ENCODE measurements around the gene FANCC.

FANCC gene

DNA sequence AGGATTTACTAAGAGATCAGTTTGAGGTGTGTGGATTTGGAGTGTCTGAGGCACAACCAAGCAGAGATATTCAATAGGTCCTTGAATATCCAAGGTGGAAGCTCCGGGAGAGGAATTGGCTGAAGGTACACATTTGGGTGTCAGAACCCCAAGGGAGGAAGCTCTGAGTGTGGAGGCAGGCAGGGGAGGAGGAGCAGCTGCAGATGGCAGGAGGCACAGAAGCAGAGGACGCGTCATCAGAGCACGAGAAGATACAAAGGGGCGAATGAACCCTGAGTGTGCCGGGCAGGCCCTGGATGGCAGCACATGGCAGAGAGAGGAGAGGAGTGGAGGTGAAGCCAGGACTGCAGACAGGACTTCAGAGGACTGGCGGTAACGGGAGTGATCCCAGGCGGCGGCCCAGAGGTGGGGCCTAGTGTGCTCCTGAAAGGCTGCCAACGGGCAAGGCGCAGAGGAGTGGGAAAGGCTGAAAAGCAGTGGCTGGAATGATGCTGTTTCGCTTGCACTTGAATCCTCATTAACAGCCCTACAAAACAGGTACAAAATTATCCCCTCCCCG is 179.8 kb downstream of the FANCC start:
- POLR2A ChIA-PET, result no interaction called here
- TF ChIP-seq NFRKB (IDR thresholded peaks at IDR 0.05) (no peak), HDGF (IDR thresholded peaks at IDR 0.05; ENCODE audit: borderline replicate concordance) (no peak), SUZ12 (IDR thresholded peaks at IDR 0.05) (no peak), FOXA1 (IDR thresholded peaks at IDR 0.05) (no peak), L3MBTL2 (conservative IDR thresholded peaks at IDR 0.05) (no peak), SP1 (IDR thresholded peaks at IDR 0.05) (no peak)
- TF ChIP-seq, protein P1, sequence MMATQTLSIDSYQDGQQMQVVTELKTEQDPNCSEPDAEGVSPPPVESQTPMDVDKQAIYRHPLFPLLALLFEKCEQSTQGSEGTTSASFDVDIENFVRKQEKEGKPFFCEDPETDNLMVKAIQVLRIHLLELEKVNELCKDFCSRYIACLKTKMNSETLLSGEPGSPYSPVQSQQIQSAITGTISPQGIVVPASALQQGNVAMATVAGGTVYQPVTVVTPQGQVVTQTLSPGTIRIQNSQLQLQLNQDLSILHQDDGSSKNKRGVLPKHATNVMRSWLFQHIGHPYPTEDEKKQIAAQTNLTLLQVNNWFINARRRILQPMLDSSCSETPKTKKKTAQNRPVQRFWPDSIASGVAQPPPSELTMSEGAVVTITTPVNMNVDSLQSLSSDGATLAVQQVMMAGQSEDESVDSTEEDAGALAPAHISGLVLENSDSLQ (IDR thresholded peaks at IDR 0.05), result no peak
- CTCF ChIA-PET, result interaction anchor here (1.0 kb wide), 1 partner anchor 10 kb away, joined by 3 read pairs; no protein-coding TSS in a partner anchor
- no peak for DNase-seq (ENCODE audit: extremely low spot score)

GRCh38 chr9:95135756-95136155 is 181.8 kb downstream of the FANCC start:
- ChIA-PET CTCF (no interaction called here), POLR2A (no interaction called here)

GRCh38 chr9:95134457-95134881 is 183.0 kb downstream of the FANCC start:
- ChIA-PET CTCF (no interaction called here), POLR2A (no interaction called here)
- TF ChIP-seq ARNT (IDR thresholded peaks at IDR 0.05), result no peak
- TF ChIP-seq SP1 (IDR thresholded peaks at IDR 0.05), result no peak
- no peak for TF ChIP-seq L3MBTL2 (conservative IDR thresholded peaks at IDR 0.05)
- no peak for DNase-seq (ENCODE audit: extremely low spot score)

More at GRCh38 chr9:95135756-95136155, 181.8 kb downstream of the FANCC start:
- no peak for DNase-seq (ENCODE audit: extremely low spot score)
- no peak for TF ChIP-seq LEF1 (IDR thresholded peaks at IDR 0.05; ENCODE audit: borderline replicate concordance)
- TF ChIP-seq HDGF (IDR thresholded peaks at IDR 0.05; ENCODE audit: borderline replicate concordance), result no peak
- no peak for TF ChIP-seq BHLHE40 (IDR thresholded peaks at IDR 0.05; ENCODE audit: borderline replicate concordance)
- TF ChIP-seq ARNT (IDR thresholded peaks at IDR 0.05), result no peak
- TF ChIP-seq, protein P1 (IDR thresholded peaks at IDR 0.05), result no peak
- no peak for TF ChIP-seq ZNF384 (IDR thresholded peaks at IDR 0.05)
- no peak for TF ChIP-seq FOXK2 (IDR thresholded peaks at IDR 0.05)
- no peak for TF ChIP-seq SUZ12 (IDR thresholded peaks at IDR 0.05)
- TF ChIP-seq FOXM1 (IDR thresholded peaks at IDR 0.05; ENCODE audit: borderline replicate concordance), result no peak
- no peak for TF ChIP-seq ELF4 (IDR thresholded peaks at IDR 0.05)
- no peak for TF ChIP-seq CTBP1 (IDR thresholded peaks at IDR 0.05; ENCODE audit: borderline replicate concordance)
- no peak for TF ChIP-seq SP1 (IDR thresholded peaks at IDR 0.05)
- no peak for TF ChIP-seq TARDBP (IDR thresholded peaks at IDR 0.05)
- TF ChIP-seq NFRKB (IDR thresholded peaks at IDR 0.05), result no peak
- TF ChIP-seq L3MBTL2 (conservative IDR thresholded peaks at IDR 0.05), result no peak
- no peak for TF ChIP-seq FOXA1 (IDR thresholded peaks at IDR 0.05)

DNA sequence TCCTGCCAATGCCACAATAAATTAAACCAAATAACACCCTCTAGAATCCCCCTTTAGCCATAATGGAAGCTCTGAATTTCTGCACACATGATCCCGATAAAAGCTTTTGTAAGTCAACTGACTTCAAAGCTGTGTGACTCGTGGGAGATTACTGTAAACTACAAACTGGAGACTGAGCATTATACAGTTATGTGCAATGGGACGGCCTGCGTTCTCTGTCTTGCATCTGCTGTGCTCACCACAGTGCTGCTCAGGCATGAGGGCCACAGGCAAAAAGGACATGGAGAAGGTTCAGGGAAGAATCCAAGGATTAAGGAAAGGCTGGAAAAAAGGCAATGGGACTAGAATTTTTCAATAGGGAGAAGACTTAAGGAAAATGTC is 184.2 kb downstream of the FANCC start:
- ChIA-PET POLR2A (no interaction called here), CTCF (no interaction called here)
- DNase-seq (ENCODE audit: extremely low spot score), result no peak
- TF ChIP-seq LEF1 (IDR thresholded peaks at IDR 0.05; ENCODE audit: borderline replicate concordance) (no peak), NFRKB (IDR thresholded peaks at IDR 0.05) (no peak), ELF4 (IDR thresholded peaks at IDR 0.05) (no peak), BHLHE40 (IDR thresholded peaks at IDR 0.05; ENCODE audit: borderline replicate concordance) (no peak), L3MBTL2 (conservative IDR thresholded peaks at IDR 0.05) (no peak), HDGF (IDR thresholded peaks at IDR 0.05; ENCODE audit: borderline replicate concordance) (no peak), ZNF384 (IDR thresholded peaks at IDR 0.05) (no peak), SP1 (IDR thresholded peaks at IDR 0.05) (no peak), FOXM1 (IDR thresholded peaks at IDR 0.05; ENCODE audit: borderline replicate concordance) (no peak)

DNA sequence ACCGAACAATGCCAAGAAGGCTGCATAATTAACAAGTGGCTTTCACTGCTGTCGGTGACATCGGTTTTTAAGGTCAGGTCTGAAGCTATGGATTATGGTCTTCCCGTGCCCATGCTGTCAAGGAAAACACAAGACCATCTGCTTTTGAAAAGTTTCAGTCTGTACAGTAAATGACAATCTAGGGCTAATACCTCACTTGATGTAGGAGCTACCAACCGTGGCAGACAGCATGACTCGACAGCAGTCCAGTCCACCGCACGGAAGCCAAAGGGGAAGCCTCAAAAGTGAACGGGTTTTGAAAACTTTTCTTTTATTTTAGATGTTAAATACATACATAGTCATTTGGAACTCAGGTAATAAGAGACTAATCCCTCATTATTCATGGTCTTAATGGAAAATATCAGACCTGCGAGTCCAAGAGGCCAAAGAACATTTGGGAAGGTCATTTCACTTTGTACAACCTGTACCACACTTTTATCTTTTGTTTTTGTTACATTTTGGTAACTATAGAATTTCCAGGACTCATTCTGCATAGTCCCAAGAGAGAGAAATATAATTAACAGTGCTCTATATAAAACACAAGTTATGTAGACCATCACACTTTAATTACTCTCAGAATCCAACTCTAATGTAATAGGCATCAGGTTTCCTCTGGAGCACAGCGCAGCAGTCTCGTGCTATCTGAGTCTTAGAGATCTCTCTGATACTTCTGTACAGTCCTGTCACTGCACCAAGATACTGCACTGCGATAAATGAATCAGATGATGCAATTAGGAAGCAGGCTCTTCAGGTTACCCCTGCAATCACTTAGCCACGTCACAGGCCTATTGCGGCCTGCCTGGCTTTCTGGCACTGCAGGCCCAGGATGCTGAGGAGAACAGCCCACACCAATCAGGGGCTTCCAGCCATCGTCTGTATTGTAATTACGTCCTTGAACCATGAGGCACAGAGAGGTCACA is 184.9 kb downstream of the FANCC start:
- peak; percentile 31 for DNase-seq (ENCODE audit: extremely low spot score)
- TF ChIP-seq FOXK2 (IDR thresholded peaks at IDR 0.05), result no peak
- no peak for TF ChIP-seq NFRKB (IDR thresholded peaks at IDR 0.05)
- no peak for TF ChIP-seq HDGF (IDR thresholded peaks at IDR 0.05; ENCODE audit: borderline replicate concordance)
- no peak for TF ChIP-seq CTBP1 (IDR thresholded peaks at IDR 0.05; ENCODE audit: borderline replicate concordance)
- TF ChIP-seq, protein P1 (IDR thresholded peaks at IDR 0.05), result no peak
- TF ChIP-seq TARDBP (IDR thresholded peaks at IDR 0.05), result no peak
- TF ChIP-seq ARNT (IDR thresholded peaks at IDR 0.05), result no peak
- TF ChIP-seq FOXA1 (IDR thresholded peaks at IDR 0.05), result no peak
- no peak for TF ChIP-seq BHLHE40 (IDR thresholded peaks at IDR 0.05; ENCODE audit: borderline replicate concordance)
- no peak for TF ChIP-seq ZNF384 (IDR thresholded peaks at IDR 0.05)
- TF ChIP-seq L3MBTL2 (conservative IDR thresholded peaks at IDR 0.05), result no peak
- TF ChIP-seq FOXM1 (IDR thresholded peaks at IDR 0.05; ENCODE audit: borderline replicate concordance), result no peak
- no peak for TF ChIP-seq LEF1 (IDR thresholded peaks at IDR 0.05; ENCODE audit: borderline replicate concordance)
- no peak for TF ChIP-seq SUZ12 (IDR thresholded peaks at IDR 0.05)
- no peak for TF ChIP-seq ELF4 (IDR thresholded peaks at IDR 0.05)
- TF ChIP-seq SP1 (IDR thresholded peaks at IDR 0.05), result no peak
- ChIA-PET CTCF (interaction anchor here (0.7 to 1.5 kb wide), 4 partner anchors 9 to 373 kb away, joined by 3 to 5 read pairs (median 4); no protein-coding TSS in a partner anchor), POLR2A (no interaction called here)

Measured in HEK293T (cell line).